C1 segment of cervical spinal cord (tissue), 14 donors: ENCODE data around the gene CLSTN2.
A peak's percentile ranks its signal among the peaks of the same experiment; 100 is the strongest.

Experiments
- DNase-seq, 14 donors: peaks; one replicate each; lab custom pipeline; 2025; lab: John Stamatoyannopoulos, UW

The CLSTN2 gene

GRCh38 chr3:139935016-139935865, at the start of gene CLSTN2:
TSS of gene CLSTN2 (plus strand) at chr3:139935185.
- DNase-seq: peak in 9 of 14 donors; percentile 18 to 73 (median 58)

GRCh38 chr3:139887431-139887830, 47.6 kb upstream of the CLSTN2 start:
- DNase-seq: no peak

- DNase-seq: no peak
These were observed 46.3 kb upstream of the CLSTN2 start for GRCh38 chr3:139888561-139889140.

GRCh38 chr3:139893267-139893962, 41.6 kb upstream of the CLSTN2 start:
- no peak for DNase-seq

- peak in 1 of 14 donors; percentile 30 for DNase-seq
These were observed 40.9 kb upstream of the CLSTN2 start for GRCh38 chr3:139893963-139894642.

- DNase-seq: no peak
These were observed 40.4 kb upstream of the CLSTN2 start for GRCh38 chr3:139894643-139894989.

- no peak for DNase-seq
These were observed 37.2 kb upstream of the CLSTN2 start for GRCh38 chr3:139897759-139898158.

GRCh38 chr3:139906418-139906817, 28.6 kb upstream of the CLSTN2 start:
- no peak for DNase-seq

- no peak for DNase-seq
These were observed 25.2 kb upstream of the CLSTN2 start for GRCh38 chr3:139909811-139910210.

- DNase-seq: no peak
These were observed 18.7 kb upstream of the CLSTN2 start for GRCh38 chr3:139916271-139916670.

GRCh38 chr3:139917226-139917785, 17.7 kb upstream of the CLSTN2 start:
- DNase-seq: no peak

- DNase-seq: no peak
These were observed 6.1 kb upstream of the CLSTN2 start for GRCh38 chr3:139928708-139929505.

GRCh38 chr3:139930211-139930610, 4.8 kb upstream of the CLSTN2 start:
- DNase-seq: no peak

- no peak for DNase-seq
These were observed 1.2 kb upstream of the CLSTN2 start for GRCh38 chr3:139933766-139934165.

- DNase-seq: peak in 9 of 14 donors; percentile 8 to 68 (median 55)
These were observed 371 bp upstream of the CLSTN2 start for GRCh38 chr3:139934613-139935015.

- no peak for DNase-seq
These were observed 1.2 kb downstream of the CLSTN2 start for GRCh38 chr3:139935866-139936817.

- peak in 1 of 14 donors; percentile 18 for DNase-seq
These were observed 2.8 kb downstream of the CLSTN2 start for GRCh38 chr3:139937674-139938279.

- no peak for DNase-seq
These were observed 4.8 kb downstream of the CLSTN2 start for GRCh38 chr3:139939681-139940190.

- DNase-seq: no peak
These were observed 5.6 kb downstream of the CLSTN2 start for GRCh38 chr3:139940622-139941021.
